Astrocyte of the cerebellum (primary cell): ENCODE measurements around the gene RASSF8.

ENCODE experiments used
- DNase-seq: peaks from one replicate; pipeline ENCODE4 v3.0.0-alpha.2; 2011; ENCODE audit warnings: low read depth
- H3K4me3 ChIP-seq: 2 replicates; pipeline ENCODE4 v1.5.1; 2011; ENCODE audit warnings: mild to moderate bottlenecking, low read depth, low read length, moderate library complexity
- in situ Hi-C: cut with HindIII; loops from 2 replicates; pipeline ENCODE4 v1.10.0; 2017; ENCODE audit warnings: low sequenced_read_pairs
- TF ChIP-seq, protein P1 (sequence below): IDR thresholded peaks from 2 replicates; pipeline ENCODE4 v1.5.1; 2012; ENCODE audit warnings: low read length, low read depth, moderate library complexity, mild to moderate bottlenecking; ENCODE audit errors: missing control alignments

The RASSF8 gene

DNA sequence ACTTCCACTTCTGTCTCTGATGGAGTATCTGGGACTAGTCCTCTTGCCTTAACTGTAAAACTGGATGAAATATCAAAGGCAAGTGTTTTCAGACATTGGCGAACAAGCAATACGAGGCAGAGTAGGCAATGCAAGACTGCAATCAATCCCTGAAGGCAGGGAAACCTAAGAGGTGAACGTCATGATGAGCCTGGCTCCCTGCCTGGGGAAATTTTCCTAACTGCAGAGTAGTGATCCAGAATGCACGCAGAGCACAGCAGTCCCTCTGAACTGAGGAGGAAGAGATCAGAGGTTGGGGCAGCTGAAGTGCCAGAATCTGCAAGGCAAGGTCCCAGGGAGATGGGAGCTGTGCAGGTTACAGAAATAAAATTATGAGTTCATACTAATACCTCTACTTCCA lies 147.9 kb downstream of the RASSF8 start:
- TF ChIP-seq, protein P1, sequence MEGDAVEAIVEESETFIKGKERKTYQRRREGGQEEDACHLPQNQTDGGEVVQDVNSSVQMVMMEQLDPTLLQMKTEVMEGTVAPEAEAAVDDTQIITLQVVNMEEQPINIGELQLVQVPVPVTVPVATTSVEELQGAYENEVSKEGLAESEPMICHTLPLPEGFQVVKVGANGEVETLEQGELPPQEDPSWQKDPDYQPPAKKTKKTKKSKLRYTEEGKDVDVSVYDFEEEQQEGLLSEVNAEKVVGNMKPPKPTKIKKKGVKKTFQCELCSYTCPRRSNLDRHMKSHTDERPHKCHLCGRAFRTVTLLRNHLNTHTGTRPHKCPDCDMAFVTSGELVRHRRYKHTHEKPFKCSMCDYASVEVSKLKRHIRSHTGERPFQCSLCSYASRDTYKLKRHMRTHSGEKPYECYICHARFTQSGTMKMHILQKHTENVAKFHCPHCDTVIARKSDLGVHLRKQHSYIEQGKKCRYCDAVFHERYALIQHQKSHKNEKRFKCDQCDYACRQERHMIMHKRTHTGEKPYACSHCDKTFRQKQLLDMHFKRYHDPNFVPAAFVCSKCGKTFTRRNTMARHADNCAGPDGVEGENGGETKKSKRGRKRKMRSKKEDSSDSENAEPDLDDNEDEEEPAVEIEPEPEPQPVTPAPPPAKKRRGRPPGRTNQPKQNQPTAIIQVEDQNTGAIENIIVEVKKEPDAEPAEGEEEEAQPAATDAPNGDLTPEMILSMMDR = no peak
- in situ Hi-C loops = loop anchor here (25.0 kb wide), 1 partner anchor 531 kb away; no protein-coding TSS in a partner anchor
- DNase-seq = no peak
- no peak overlapping the region for H3K4me3 ChIP-seq

- in situ Hi-C loops = loop anchor here (25.0 kb wide), 1 partner anchor 528 kb away; no protein-coding TSS in a partner anchor
- H3K4me3 ChIP-seq = no peak overlapping the region
- no peak for DNase-seq
- TF ChIP-seq, protein P1 = no peak
These were observed 150.4 kb downstream of the RASSF8 start for GRCh38 chr12:26108915-26109314.

GRCh38 chr12:26109343-26109881 lies 150.9 kb downstream of the RASSF8 start:
- in situ Hi-C loops = loop anchor here (25.0 kb wide), 1 partner anchor 528 kb away; no protein-coding TSS in a partner anchor
- no peak overlapping the region for H3K4me3 ChIP-seq
- no peak for DNase-seq
- TF ChIP-seq, protein P1 = no peak

DNA sequence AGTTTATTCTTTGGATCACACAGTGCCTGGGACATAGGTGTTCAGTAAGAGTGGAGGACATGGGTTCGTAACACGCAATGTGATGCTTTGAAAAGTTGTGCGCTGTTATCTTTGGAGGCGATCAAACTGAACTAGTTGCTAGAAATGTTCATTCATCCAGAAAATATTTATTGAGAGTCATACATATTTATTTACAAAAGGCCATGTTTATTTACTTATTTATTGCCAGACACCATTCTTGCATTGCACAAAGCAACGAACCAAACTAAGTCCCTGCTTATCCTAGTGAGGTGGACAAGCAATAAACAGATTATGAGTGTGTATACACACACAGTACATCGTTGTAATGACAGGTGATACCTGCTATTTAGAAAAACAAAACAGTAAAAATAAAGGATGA lies 153.8 kb downstream of the RASSF8 start:
- H3K4me3 ChIP-seq = no peak overlapping the region
- no peak for DNase-seq
- TF ChIP-seq, protein P1 = no peak
- in situ Hi-C loops = loop anchor here (25.0 kb wide), 1 partner anchor 525 kb away; no protein-coding TSS in a partner anchor

GRCh38 chr12:26112703-26113147 lies 154.2 kb downstream of the RASSF8 start:
- TF ChIP-seq, protein P1 = no peak
- in situ Hi-C loops = loop anchor here (25.0 kb wide), 1 partner anchor 525 kb away; no protein-coding TSS in a partner anchor
- no peak for DNase-seq
- H3K4me3 ChIP-seq = no peak overlapping the region

DNA sequence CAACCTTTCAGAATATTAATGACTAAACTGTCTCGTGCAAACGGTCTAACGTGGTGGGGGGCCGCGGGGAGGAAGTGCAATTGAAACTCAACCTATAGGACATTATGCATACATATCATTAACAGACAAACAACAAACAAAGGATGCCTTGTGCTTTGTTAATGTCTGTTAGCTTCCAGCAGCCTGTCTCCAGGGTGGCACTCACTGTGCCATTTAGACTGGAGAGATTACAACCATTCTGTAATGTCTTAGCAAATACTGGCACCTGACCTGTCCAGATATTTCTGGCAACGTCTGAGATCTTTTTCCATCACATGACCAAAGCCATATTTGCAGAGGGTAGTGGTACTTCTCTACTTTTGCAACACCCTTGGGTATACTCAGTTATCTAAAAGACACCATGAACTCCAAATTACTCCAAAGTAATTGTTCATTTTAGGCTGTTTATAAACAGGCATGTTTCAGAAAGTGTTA lies 154.7 kb downstream of the RASSF8 start:
- no peak for DNase-seq
- TF ChIP-seq, protein P1 = no peak
- H3K4me3 ChIP-seq = no peak overlapping the region
- in situ Hi-C loops = loop anchor here (25.0 kb wide), 1 partner anchor 524 kb away; no protein-coding TSS in a partner anchor
